HCT116 (cell line): Measurements from ENCODE around the gene NHERF1.

Experiments
- EZH2phosphoT487 ChIP-seq: fragments of 200-600 bp; IDR thresholded peaks from 2 replicates; pipeline ENCODE4 v1.6.1; 2018; ENCODE audit warnings: antibody characterized with exemption, borderline replicate concordance
- MAX ChIP-seq: IDR thresholded peaks from 2 replicates; pipeline ENCODE4 v1.6.1; 2012
- POLR2A ChIP-seq: IDR thresholded peaks from 2 replicates; pipeline ENCODE4 v1.7.0; 2011; ENCODE audit warnings: borderline replicate concordance; ENCODE audit not compliant: insufficient read depth, insufficient read length; ENCODE audit errors: extremely low read depth
- TF ChIP-seq, protein P1 (sequence below): IDR thresholded peaks from 2 replicates; pipeline ENCODE4 v1.6.1; 2012; ENCODE audit warnings: low read depth

GRCh38 chr17:74769856-74770497, 21.5 kb downstream of the NHERF1 start:
- TF ChIP-seq POLR2A (no peak), EZH2phosphoT487 (no peak), MAX (no peak)
- TF ChIP-seq, protein P1, sequence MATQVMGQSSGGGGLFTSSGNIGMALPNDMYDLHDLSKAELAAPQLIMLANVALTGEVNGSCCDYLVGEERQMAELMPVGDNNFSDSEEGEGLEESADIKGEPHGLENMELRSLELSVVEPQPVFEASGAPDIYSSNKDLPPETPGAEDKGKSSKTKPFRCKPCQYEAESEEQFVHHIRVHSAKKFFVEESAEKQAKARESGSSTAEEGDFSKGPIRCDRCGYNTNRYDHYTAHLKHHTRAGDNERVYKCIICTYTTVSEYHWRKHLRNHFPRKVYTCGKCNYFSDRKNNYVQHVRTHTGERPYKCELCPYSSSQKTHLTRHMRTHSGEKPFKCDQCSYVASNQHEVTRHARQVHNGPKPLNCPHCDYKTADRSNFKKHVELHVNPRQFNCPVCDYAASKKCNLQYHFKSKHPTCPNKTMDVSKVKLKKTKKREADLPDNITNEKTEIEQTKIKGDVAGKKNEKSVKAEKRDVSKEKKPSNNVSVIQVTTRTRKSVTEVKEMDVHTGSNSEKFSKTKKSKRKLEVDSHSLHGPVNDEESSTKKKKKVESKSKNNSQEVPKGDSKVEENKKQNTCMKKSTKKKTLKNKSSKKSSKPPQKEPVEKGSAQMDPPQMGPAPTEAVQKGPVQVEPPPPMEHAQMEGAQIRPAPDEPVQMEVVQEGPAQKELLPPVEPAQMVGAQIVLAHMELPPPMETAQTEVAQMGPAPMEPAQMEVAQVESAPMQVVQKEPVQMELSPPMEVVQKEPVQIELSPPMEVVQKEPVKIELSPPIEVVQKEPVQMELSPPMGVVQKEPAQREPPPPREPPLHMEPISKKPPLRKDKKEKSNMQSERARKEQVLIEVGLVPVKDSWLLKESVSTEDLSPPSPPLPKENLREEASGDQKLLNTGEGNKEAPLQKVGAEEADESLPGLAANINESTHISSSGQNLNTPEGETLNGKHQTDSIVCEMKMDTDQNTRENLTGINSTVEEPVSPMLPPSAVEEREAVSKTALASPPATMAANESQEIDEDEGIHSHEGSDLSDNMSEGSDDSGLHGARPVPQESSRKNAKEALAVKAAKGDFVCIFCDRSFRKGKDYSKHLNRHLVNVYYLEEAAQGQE: no peak
